Uterus (tissue), 2 donors: ENCODE results near the gene RBMS1.

ENCODE experiments used
- CTCF ChIP-seq, 4 experiments: fragments of 200-600 bp in 2 of 4; fragments of 450-650 bp in 2 of 4; sonication (generic) in 2 of 4; IDR thresholded peaks; one replicate each; pipeline ENCODE4 v1.5.1; 2016 to 2019; ENCODE audit warnings: antibody characterized with exemption in 4 of 4, mild to moderate bottlenecking in 2 of 4, moderate library complexity in 1 of 4
- POLR2A ChIP-seq, 2 donors: fragments of 450-650 bp; IDR thresholded peaks; one replicate each; pipeline ENCODE4 v1.6.1; 2016; ENCODE audit warnings: antibody characterized with exemption in 2 of 2, mild to moderate bottlenecking in 1 of 2, moderate library complexity in 1 of 2

DNA sequence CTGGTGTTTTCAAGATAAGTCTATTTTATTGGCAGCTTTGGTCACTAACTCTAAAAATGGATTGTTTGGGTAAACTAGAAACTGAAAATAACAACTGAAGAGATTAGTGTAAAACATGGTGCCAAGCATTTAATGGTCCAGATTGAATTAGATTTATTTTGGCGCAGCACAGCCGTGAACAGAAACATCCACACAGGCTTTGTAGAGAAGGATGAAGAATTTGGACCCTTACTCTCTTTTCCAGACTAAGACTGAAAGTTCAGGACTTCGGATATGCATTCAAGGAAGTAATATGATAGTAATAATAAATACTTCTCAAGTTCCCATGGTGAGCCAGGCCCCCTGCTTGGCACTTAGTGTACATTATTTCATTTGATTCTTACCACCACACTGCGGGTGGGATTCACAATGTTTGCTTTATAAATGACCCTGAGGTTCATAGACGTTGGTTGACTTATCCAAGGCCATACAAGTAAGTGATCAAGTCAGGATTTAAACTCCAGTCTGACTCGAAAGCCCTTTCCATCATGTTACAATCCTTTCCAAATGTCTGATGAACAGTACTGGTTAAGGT is 239.3 kb downstream of the RBMS1 start:
- no peak for TF ChIP-seq CTCF (IDR thresholded peaks at IDR 0.05)
- TF ChIP-seq POLR2A (IDR thresholded peaks at IDR 0.05), result no peak
